GM12892 (cell line): ENCODE data around the gene REM2.

Experiments
- POLR2A ChIP-seq: IDR thresholded peaks from 2 replicates; pipeline ENCODE4 v1.6.1; 2011; ENCODE audit warnings: low read depth, low read length, control low read depth
- POLR2AphosphoS5 ChIP-seq: IDR thresholded peaks from 2 replicates; pipeline ENCODE4 v1.6.1; 2011; ENCODE audit warnings: low read depth, low read length, control low read depth
- TAF1 ChIP-seq: IDR thresholded peaks from 2 replicates; pipeline ENCODE4 v1.6.1; 2011; ENCODE audit warnings: low read depth, mild to moderate bottlenecking, control low read depth, low read length, borderline replicate concordance

DNA sequence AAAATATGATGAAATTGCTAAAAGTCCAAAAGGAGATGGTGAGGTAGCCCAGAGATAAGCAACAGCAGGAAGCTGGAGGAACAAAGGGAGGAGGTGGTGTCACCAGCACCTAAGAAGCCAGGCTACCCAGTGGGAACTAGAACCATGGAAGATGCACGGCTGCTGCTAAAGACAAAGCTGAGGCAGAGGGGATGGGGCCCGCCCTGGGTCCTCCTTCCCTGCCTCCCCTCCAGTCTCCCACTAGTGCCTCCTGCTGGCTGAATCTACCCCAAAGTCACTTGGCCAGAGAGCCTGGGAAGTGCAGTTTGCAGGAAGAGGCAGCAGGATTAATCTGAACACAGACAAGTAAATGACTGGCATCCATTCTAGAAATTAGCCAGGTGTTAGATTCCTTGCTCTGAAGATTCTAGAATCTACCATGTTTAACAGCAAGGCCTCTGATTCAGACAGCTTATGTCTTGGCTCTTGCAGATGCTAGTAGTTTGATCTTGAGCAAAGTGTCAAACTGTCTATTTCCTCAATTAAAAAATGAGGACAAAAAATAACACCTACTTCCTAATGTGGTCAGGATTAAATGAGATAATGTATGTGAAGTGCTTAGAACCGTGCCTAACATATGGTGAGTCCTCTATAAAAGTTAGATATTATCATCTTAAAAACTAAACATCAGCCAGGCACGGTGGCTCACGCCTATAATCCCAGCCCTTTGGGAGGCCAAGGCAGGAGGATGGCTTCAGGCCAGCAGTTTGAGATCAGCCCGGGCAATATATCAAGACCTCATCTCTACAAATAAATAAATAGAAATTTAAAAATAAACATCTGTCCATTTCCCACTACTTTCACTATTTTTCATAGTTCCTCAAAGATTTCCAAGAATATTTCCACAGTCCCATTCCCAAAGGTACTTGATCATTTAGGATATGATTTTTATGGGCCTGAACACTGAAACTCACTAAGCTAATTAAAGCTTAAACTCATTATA is 17.3 kb upstream of the REM2 start:
- TF ChIP-seq POLR2A (no peak), POLR2AphosphoS5 (no peak), TAF1 (no peak)
